Gastrocnemius medialis (tissue), 4 donors: ENCODE data around the gene WFDC5.

Experiments used
- CTCF ChIP-seq, 5 experiments: fragments of 450-650 bp in 3 of 5; fragments of 200-600 bp in 2 of 5; sonication (generic) in 2 of 5; IDR thresholded peaks in 4 of 5; conservative IDR thresholded peaks in 1 of 5; 1 replicate in 4 of 5; 2 replicates in 1 of 5; pipeline ENCODE4 v1.5.1; 2016 to 2019; ENCODE audit warnings: antibody characterized with exemption in 5 of 5, mild to moderate bottlenecking in 3 of 5, moderate library complexity in 3 of 5
- POLR2A ChIP-seq, 2 donors: fragments of 450-650 bp; IDR thresholded peaks; one replicate each; pipeline ENCODE4 v1.6.1; 2017; ENCODE audit warnings: antibody characterized with exemption in 2 of 2, mild to moderate bottlenecking in 2 of 2, moderate library complexity in 2 of 2

- no peak for TF ChIP-seq CTCF (IDR thresholded peaks at IDR 0.05 in 4 of 5, conservative IDR thresholded peaks at IDR 0.05 in 1 of 5)
- no peak for TF ChIP-seq POLR2A (IDR thresholded peaks at IDR 0.05)
These were observed 41.7 kb upstream of the WFDC5 start for GRCh38 chr20:45156713-45157112.
